Measurements from ENCODE around the gene PDE3A. TPM values are rescaled to one million over a fixed set of nuclear protein-coding genes. Genes with fewer than 3 reads are reported as not detected.

Gene PDE3A
- total and polyA plus RNA-seq, 7 donors, result 0.53 to 4.1 (median 2.1) TPM

GRCh38 chr12:20681334-20681733 is 313.0 kb downstream of the PDE3A start:
- Histone ChIP-seq H3K4me3 (no peak overlapping the region), H3K9me3 (no peaks in the 10 kb centered on the region), H3K36me3 (ENCODE audit: insufficient read depth in 1 of 2, low read depth in 1 of 2) (no peaks in the 10 kb centered on the region), H3K27ac (no peak overlapping the region), H3K4me1 (no peaks in the 10 kb centered on the region), H3K27me3 (ENCODE audit: insufficient read depth in 3 of 3, low read length in 2 of 3) (no peaks in the 10 kb centered on the region)
- TF ChIP-seq CTCF (IDR thresholded peaks at IDR 0.05), result no peak
- DNase-seq (no peak), ATAC-seq (no peak)
- 76 to 95% (median 87%) methylated on average over 4 of the region's 4 CpGs for WGBS, 3 donors
- intact Hi-C loops (cut with DNase I), result no loop called here

GRCh38 chr12:20695232-20695631 is 326.9 kb downstream of the PDE3A start, which contains the start of gene SLCO1C1:
TSS of gene SLCO1C1 (plus strand) at chr12:20695332. CDS start at chr12:20699577, 4,245 bp downstream.
- intact Hi-C loops (cut with DNase I), result no loop called here
- 17 to 30% (median 21%) methylated on average over 6 of the region's 6 CpGs for WGBS, 3 donors
- H3K36me3 ChIP-seq (ENCODE audit: insufficient read depth in 1 of 2, low read depth in 1 of 2), result no peaks in the 10 kb centered on the region
- no peaks in the 10 kb centered on the region for H3K27me3 ChIP-seq (ENCODE audit: insufficient read depth in 3 of 3, low read length in 2 of 3)
- no peak within 1 kb of the TSS for H3K27ac ChIP-seq
- TF ChIP-seq CTCF (IDR thresholded peaks at IDR 0.05), result no peak
- no peak within 1 kb of the TSS for H3K4me3 ChIP-seq
- ATAC-seq, result no peak
- no peak for DNase-seq
- H3K4me1 ChIP-seq, result no peaks in the 10 kb centered on the region
- H3K9me3 ChIP-seq, result no peaks in the 10 kb centered on the region

GRCh38 chr12:20696181-20696905 is 328.0 kb downstream of the PDE3A start:
- Histone ChIP-seq H3K4me3 (no peak overlapping the region), H3K27ac (no peak overlapping the region)
- WGBS, 3 donors, result 30 to 38% (median 30%) methylated on average over 7 of the region's 7 CpGs

GRCh38 chr12:20701106-20701505 is 332.8 kb downstream of the PDE3A start:
- Histone ChIP-seq H3K4me3 (no peak overlapping the region), H3K27me3 (ENCODE audit: insufficient read depth in 3 of 3, low read length in 2 of 3) (no peaks in the 10 kb centered on the region), H3K4me1 (no peaks in the 10 kb centered on the region), H3K27ac (no peak overlapping the region), H3K36me3 (ENCODE audit: insufficient read depth in 1 of 2, low read depth in 1 of 2) (no peaks in the 10 kb centered on the region), H3K9me3 (no peaks in the 10 kb centered on the region)
- ATAC-seq (no peak), DNase-seq (no peak)
- TF ChIP-seq CTCF (IDR thresholded peaks at IDR 0.05), result no peak
- 88 to 93% (median 92%) methylated on average over 1 of the region's 1 CpG for WGBS, 3 donors
- intact Hi-C loops (cut with DNase I), result no loop called here

More at GRCh38 chr12:20696181-20696905, 328.0 kb downstream of the PDE3A start:
- DNase-seq (peak; percentile 25 to 67), ATAC-seq (peak in 2 of 4 donors; percentile 24 to 26)
- TF ChIP-seq CTCF (IDR thresholded peaks at IDR 0.05), result no peak
- H3K9me3 ChIP-seq, result no peaks in the 10 kb centered on the region
- H3K36me3 ChIP-seq (ENCODE audit: insufficient read depth in 1 of 2, low read depth in 1 of 2), result no peaks in the 10 kb centered on the region
- H3K4me1 ChIP-seq, result no peaks in the 10 kb centered on the region
- intact Hi-C loops (cut with DNase I), result no loop called here
- H3K27me3 ChIP-seq (ENCODE audit: insufficient read depth in 3 of 3, low read length in 2 of 3), result no peaks in the 10 kb centered on the region

GRCh38 chr12:20704860-20705259 is 336.5 kb downstream of the PDE3A start:
- ATAC-seq (no peak), DNase-seq (no peak)
- TF ChIP-seq CTCF (IDR thresholded peaks at IDR 0.05), result no peak
- H3K36me3 ChIP-seq (ENCODE audit: insufficient read depth in 1 of 2, low read depth in 1 of 2), result no peaks in the 10 kb centered on the region
- no peak overlapping the region for H3K4me3 ChIP-seq
- WGBS, 3 donors, result 17 to 22% (median 18%) methylated on average over 6 of the region's 6 CpGs
- no peaks in the 10 kb centered on the region for H3K9me3 ChIP-seq
- intact Hi-C loops (cut with DNase I), result no loop called here
- H3K27me3 ChIP-seq (ENCODE audit: insufficient read depth in 3 of 3, low read length in 2 of 3), result no peaks in the 10 kb centered on the region
- H3K27ac ChIP-seq, result no peak overlapping the region
- H3K4me1 ChIP-seq, result no peaks in the 10 kb centered on the region

Measured in psoas muscle (tissue), 8 donors.